ENCODE measurements around the gene NHS.

- TF ChIP-seq CTCF (IDR thresholded peaks at IDR 0.05 in 8 of 11, conservative IDR thresholded peaks at IDR 0.05 in 3 of 11) = no peak
- TF ChIP-seq POLR2A (IDR thresholded peaks at IDR 0.05) = no peak
Observed at GRCh38 chrX:17438221-17438620, 63.2 kb downstream of the NHS start.
